Neural progenitor cell (in vitro differentiated cells): ENCODE measurements around the gene FOXJ3.
A peak's percentile ranks its signal among the peaks of the same experiment; 100 is the strongest.

ENCODE experiments used
- CTCF ChIP-seq: fragments of 200-600 bp; sonication (generic); IDR thresholded peaks from 2 replicates; pipeline ENCODE4 v1.5.1; 2017; ENCODE audit warnings: antibody characterized with exemption, mild to moderate bottlenecking
- EZH2 ChIP-seq: fragments of 200-600 bp; sonication (generic); IDR thresholded peaks from 2 replicates; pipeline ENCODE4 v1.6.1; 2017; ENCODE audit warnings: antibody characterized with exemption, mild to moderate bottlenecking, moderate library complexity

- TF ChIP-seq CTCF, result peak; percentile 89
- TF ChIP-seq EZH2, result no peak
These were observed 158.0 kb downstream of the FOXJ3 start for GRCh38 chr1:42176902-42177519.
